ENCODE measurements around the gene RASSF3. TPM values are rescaled to one million over a fixed set of nuclear protein-coding genes. Genes with fewer than 3 reads are reported as not detected.

The RASSF3 gene
- total RNA-seq, 1 experiment from 2014 or later: 162 TPM

DNA sequence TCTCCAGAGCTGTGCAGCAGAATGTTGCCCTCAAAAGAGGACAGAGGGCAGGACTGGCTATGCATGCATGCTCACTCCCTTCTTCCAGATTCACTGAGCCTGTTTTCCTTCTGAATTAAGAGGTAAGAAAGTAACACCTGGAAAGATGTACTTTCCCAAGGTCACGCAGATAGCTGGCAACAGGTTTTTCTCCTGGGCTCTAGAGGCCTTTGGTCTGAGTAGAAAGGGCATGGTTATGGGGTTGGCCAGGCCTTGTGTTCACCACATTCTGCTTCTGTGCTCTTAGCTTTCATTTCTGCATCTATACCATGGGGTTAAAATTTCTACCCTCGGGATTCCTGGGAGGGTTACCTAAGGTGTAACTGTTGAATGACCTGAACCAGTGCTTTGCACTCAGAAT lies 57.5 kb downstream of the RASSF3 start:
- H3K27ac Mint-ChIP-seq (ENCODE audit: unreplicated experiment): peak overlapping the region; percentile 55
- BruUV-seq (replicated peaks): no TSS peak
- H3K9me3 Mint-ChIP-seq (ENCODE audit: low read depth, unreplicated experiment): no peaks in the 10 kb centered on the region
- TF ChIP-seq CTCF (IDR thresholded peaks at IDR 0.05; ENCODE audit: unreplicated experiment): no peak
- H3K27me3 Mint-ChIP-seq (ENCODE audit: unreplicated experiment): no peaks in the 10 kb centered on the region
- peaks cover 84% of the 10 kb centered on the region for H3K4me1 Mint-ChIP-seq (ENCODE audit: low read depth, unreplicated experiment)
- H3K36me3 Mint-ChIP-seq (ENCODE audit: insufficient read depth, unreplicated experiment): peaks cover 54% of the 10 kb centered on the region
- DNase-seq: no peak
- intact Hi-C loops (cut with micrococcal nuclease; ENCODE audit: unreplicated experiment): no loop called here
- peak overlapping the region; percentile 56 for H3K4me3 Mint-ChIP-seq (ENCODE audit: low read depth, unreplicated experiment)
- CTCF ChIA-PET: interaction anchor here (0.6 to 1.1 kb wide), 4 partner anchors 8 to 128 kb away, joined by 3 to 7 read pairs (median 5); no protein-coding TSS in a partner anchor

DNA sequence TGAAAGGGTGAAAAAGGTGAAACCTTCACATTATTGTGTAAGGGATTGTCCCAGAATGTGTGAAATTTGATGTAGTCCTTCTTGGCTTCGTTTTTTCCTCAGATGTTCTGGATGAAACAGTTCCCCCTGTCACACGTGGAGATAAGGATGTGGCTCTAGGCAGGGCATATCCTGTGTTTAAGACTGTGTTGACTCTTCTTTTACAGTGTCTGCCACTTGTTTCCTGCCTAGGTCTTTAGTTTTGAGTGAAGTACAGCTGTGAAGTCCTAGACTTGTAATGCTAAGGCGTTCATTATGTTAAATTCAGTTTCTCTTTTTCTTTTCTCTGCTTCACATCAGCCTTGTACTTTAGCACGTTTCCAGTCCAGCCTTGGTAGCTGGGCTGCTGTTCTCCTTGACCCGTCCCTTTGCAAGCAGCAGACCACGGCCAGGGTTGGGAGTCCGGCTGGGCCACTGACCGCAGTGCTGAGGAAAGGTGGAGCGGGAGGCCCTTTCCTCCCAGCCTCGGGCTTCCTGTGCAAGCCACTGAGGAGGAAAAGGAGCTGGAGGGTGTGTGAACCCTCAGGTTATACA lies 59.1 kb downstream of the RASSF3 start:
- no TSS peak for BruUV-seq (replicated peaks)
- no peaks in the 10 kb centered on the region for H3K9me3 Mint-ChIP-seq (ENCODE audit: low read depth, unreplicated experiment)
- peaks cover 90% of the 10 kb centered on the region for H3K4me1 Mint-ChIP-seq (ENCODE audit: low read depth, unreplicated experiment)
- CTCF ChIA-PET: interaction anchor here (0.6 to 1.2 kb wide), 8 partner anchors 9 to 62 kb away, joined by 3 to 7 read pairs (median 4); no protein-coding TSS in a partner anchor
- peak; percentile 63 for DNase-seq
- no peaks in the 10 kb centered on the region for H3K27me3 Mint-ChIP-seq (ENCODE audit: unreplicated experiment)
- peaks cover 67% of the 10 kb centered on the region for H3K36me3 Mint-ChIP-seq (ENCODE audit: insufficient read depth, unreplicated experiment)
- peak overlapping the region; percentile 83 for H3K27ac Mint-ChIP-seq (ENCODE audit: unreplicated experiment)
- TF ChIP-seq CTCF (IDR thresholded peaks at IDR 0.05; ENCODE audit: unreplicated experiment): no peak
- peak overlapping the region; percentile 56 for H3K4me3 Mint-ChIP-seq (ENCODE audit: low read depth, unreplicated experiment)
- intact Hi-C loops (cut with micrococcal nuclease; ENCODE audit: unreplicated experiment): no loop called here

- Mint-ChIP-seq H3K9me3 (ENCODE audit: low read depth, unreplicated experiment) (no peaks in the 10 kb centered on the region), H3K4me3 (ENCODE audit: low read depth, unreplicated experiment) (peak overlapping the region; percentile 56), H3K27ac (ENCODE audit: unreplicated experiment) (peak overlapping the region; percentile 83), H3K27me3 (ENCODE audit: unreplicated experiment) (no peaks in the 10 kb centered on the region), H3K36me3 (ENCODE audit: insufficient read depth, unreplicated experiment) (peaks cover 72% of the 10 kb centered on the region), H3K4me1 (ENCODE audit: low read depth, unreplicated experiment) (peaks cover 97% of the 10 kb centered on the region)
- no peak for DNase-seq
- no TSS peak for BruUV-seq (replicated peaks)
- intact Hi-C loops (cut with micrococcal nuclease; ENCODE audit: unreplicated experiment): loop anchor here (2.0 kb wide), 1 partner anchor 61 kb away; no protein-coding TSS in a partner anchor
- TF ChIP-seq CTCF (IDR thresholded peaks at IDR 0.05; ENCODE audit: unreplicated experiment): no peak
- CTCF ChIA-PET: interaction anchor here (0.6 to 1.2 kb wide), 7 partner anchors 8 to 60 kb away, joined by 3 to 5 read pairs (median 3); no protein-coding TSS in a partner anchor
These were observed 59.7 kb downstream of the RASSF3 start for GRCh38 chr12:64670019-64670418.

- Mint-ChIP-seq H3K36me3 (ENCODE audit: insufficient read depth, unreplicated experiment) (peaks cover 72% of the 10 kb centered on the region), H3K27ac (ENCODE audit: unreplicated experiment) (peak overlapping the region; percentile 83), H3K4me1 (ENCODE audit: low read depth, unreplicated experiment) (peaks cover 95% of the 10 kb centered on the region), H3K27me3 (ENCODE audit: unreplicated experiment) (no peaks in the 10 kb centered on the region), H3K4me3 (ENCODE audit: low read depth, unreplicated experiment) (peak overlapping the region; percentile 56), H3K9me3 (ENCODE audit: low read depth, unreplicated experiment) (no peaks in the 10 kb centered on the region)
- intact Hi-C loops (cut with micrococcal nuclease; ENCODE audit: unreplicated experiment): loop anchor here (2.0 kb wide), 1 partner anchor 62 kb away; no protein-coding TSS in a partner anchor
- TF ChIP-seq CTCF (IDR thresholded peaks at IDR 0.05; ENCODE audit: unreplicated experiment): no peak
- CTCF ChIA-PET: interaction anchor here (1.8 kb wide), 1 partner anchor 46 kb away, joined by 6 read pairs; no protein-coding TSS in a partner anchor
- BruUV-seq (replicated peaks): TSS peak; percentile 39
- DNase-seq: peak; percentile 37
These were observed 60.8 kb downstream of the RASSF3 start for GRCh38 chr12:64670919-64671639.
